Spleen (tissue), 7 donors: Measurements from ENCODE around the gene TRAPPC2.

ENCODE experiments used
- POLR2A ChIP-seq, 3 donors: fragments of 450-650 bp; IDR thresholded peaks; one replicate each; pipeline ENCODE4 v1.5.1; 2017; ENCODE audit warnings: antibody characterized with exemption in 3 of 3, mild to moderate bottlenecking in 1 of 3
- TF ChIP-seq, protein P1 (sequence below), 11 experiments: fragments of 200-600 bp in 7 of 11; fragments of 450-650 bp in 4 of 11; sonication (generic) in 4 of 11; IDR thresholded peaks in 8 of 11; conservative IDR thresholded peaks in 3 of 11; 1 replicate in 7 of 11; 2 replicates in 4 of 11; pipeline versions ENCODE4 v1.4.0 to v1.8.0; 2016 to 2021; ENCODE audit warnings: antibody characterized with exemption in 11 of 11, inconsistent platforms in 4 of 11, mild to moderate bottlenecking in 1 of 11
- donor health status: DM: no; HTN: no; CAD: no; lungs with moderate emphysema.
- donor health status: DM: no; HTN: no; CAD: no.
- donor health status: DM: no; HTN: no; CAD: no.

DNA sequence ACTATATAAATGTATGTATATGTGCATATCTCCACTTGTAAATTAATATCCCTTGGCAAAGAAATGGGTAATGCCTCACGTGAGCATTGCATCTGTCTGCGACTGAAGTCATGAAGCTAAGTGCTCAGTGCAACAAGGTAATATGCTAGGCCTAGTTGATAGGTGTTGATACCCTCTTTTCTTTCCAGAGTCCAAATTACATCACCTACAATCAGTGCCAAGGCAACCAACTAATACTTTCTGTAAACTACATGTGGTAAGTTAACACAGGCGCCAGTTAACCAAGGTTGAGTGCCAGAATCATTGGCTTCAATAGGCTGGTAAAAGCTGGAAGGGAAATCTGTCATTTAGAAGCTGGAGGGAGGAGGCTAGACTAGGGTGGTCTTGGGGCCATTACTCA is 41.4 kb upstream of the TRAPPC2 start:
- no peak for TF ChIP-seq POLR2A (IDR thresholded peaks at IDR 0.05)
- TF ChIP-seq, protein P1, sequence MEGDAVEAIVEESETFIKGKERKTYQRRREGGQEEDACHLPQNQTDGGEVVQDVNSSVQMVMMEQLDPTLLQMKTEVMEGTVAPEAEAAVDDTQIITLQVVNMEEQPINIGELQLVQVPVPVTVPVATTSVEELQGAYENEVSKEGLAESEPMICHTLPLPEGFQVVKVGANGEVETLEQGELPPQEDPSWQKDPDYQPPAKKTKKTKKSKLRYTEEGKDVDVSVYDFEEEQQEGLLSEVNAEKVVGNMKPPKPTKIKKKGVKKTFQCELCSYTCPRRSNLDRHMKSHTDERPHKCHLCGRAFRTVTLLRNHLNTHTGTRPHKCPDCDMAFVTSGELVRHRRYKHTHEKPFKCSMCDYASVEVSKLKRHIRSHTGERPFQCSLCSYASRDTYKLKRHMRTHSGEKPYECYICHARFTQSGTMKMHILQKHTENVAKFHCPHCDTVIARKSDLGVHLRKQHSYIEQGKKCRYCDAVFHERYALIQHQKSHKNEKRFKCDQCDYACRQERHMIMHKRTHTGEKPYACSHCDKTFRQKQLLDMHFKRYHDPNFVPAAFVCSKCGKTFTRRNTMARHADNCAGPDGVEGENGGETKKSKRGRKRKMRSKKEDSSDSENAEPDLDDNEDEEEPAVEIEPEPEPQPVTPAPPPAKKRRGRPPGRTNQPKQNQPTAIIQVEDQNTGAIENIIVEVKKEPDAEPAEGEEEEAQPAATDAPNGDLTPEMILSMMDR (IDR thresholded peaks at IDR 0.05 in 8 of 11, conservative IDR thresholded peaks at IDR 0.05 in 3 of 11): no peak
